ENCODE results near the gene KLHL29.

KLHL29 gene

DNA sequence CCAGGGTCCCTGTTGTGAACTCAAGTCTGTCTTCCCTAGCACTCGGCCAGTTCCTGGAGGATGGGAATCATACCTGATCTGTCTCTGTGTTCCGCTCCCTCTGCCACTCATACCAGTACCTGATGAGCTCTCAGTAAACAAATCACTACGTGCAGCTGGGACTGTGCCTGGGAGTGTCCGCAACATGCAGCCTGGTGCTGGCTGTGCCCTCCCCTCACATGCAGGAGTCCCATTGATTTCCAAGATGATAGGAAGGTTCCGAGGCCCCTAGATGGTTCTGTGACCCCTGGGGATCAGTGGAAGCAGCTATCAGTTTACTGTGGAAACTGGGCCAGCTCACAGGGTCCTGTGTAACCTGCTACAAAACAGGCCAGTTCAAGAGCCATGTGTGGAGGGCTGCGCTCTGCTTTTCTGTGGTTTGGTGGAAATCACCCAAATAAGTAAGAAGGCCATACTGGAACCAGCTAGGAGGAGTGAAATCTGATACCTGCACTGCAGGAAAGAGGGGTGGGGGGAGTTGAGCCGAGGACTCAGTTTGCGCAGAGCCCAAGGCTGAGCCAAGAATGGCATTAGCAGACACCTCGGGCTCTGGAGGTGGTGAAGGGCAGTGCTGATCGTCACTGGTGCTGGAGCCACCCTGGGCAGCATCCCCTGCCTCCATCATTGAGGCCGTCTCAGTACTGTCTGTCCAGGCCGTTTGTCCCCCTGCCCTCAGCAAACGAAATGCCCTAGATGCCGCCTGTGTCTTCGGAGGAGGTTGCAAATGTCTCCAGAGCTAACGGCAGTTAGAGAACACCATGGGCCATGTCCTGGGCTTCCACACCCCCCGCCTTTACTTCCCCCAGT is 93.3 kb downstream of the KLHL29 start:
- DNase-seq, result no peak

DNA sequence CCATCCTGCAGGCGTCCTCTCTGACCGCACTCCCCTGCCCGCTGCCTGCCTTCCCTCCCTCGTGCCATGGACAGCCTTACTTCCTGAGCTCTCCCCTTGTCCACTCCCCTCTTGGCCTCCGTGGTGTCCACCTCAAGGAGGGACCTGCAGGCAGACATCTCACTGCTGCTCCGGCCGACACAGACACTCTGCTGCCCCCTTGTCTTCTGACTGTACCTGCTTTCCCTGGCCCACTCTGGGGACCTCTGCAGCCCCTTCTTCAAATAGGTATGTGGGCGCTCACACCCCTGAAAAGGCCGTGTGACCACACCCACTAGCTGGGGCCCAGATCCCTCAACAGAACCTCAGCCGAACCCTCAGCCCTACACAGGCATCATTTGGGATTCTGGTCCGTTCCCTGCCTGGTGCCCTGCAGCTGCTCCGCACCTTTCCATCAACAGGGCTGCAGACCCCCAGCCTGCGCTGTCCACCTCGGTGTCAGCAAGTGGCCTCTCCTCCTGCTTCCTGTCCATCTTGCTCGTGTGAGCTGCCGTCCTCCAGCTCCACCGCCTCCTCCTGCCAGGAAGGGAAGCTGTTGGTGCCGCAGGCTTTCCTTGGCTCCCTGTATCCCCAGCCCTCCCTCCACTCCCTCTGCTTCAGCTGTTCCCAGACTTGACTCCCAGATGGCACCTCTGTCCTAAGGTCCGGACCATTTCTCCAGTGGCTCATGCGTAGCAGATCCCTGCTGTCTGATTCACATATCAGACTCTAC is 94.1 kb downstream of the KLHL29 start:
- no peak for DNase-seq

DNA sequence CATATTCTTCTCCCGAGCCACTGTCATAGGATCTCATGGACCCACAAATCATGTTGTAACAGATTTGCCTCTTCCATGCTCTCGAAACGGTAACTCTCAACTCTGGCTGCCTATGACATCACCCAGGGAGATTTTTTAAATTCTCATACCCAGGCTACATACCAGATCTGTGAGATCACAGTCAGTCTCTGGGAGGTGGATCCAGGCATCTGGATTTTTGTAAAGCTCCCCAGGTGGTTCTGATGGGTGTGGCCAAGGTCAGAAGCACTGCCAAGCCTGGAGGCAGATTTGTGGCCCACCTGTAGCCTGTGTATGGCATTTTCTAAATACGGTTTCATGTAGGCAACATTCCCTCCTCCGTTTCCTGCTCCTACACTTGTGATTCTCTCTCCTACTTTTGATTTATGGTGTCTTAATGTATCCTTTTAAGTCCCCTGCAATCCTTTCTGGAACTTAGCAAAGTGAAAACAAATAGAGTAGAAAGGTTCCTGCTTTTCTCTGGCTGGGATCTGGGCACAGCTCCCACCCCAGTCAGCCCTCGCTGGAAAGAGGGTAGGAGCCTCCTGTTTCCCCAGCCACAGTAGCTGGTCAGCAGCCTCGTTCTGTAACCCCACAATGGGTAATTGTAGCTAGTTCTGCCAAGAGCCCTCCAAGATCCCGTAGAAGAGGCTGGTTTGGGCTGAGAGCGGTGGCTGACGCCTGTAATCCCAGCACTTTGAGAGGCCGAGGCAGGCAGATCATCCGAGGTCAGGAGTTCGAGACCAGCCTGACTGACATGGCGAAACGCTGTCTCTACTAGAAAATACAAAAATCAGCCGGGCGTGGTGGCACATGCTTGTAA is 96.2 kb downstream of the KLHL29 start:
- DNase-seq, result no peak

DNA sequence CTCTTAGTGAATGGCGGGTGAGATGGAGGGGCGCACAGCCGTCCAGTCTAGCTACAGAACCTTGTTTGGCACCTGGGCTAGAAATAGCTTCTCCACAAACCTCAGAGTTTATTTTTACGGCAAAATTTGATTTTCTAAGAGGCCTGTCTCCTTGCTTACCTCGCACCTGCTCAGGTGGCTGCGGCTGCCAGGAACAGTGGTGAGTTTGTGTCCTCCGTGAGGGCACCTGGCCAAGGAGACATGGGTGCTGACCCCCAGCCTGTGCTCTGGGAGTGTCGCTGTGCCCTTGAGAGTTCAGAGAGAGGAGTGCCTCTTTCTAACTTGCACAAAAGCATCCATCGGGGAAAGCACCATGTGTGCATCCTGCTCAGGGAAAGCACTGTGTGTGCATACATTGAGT is 97.2 kb downstream of the KLHL29 start:
- DNase-seq, result no peak

DNA sequence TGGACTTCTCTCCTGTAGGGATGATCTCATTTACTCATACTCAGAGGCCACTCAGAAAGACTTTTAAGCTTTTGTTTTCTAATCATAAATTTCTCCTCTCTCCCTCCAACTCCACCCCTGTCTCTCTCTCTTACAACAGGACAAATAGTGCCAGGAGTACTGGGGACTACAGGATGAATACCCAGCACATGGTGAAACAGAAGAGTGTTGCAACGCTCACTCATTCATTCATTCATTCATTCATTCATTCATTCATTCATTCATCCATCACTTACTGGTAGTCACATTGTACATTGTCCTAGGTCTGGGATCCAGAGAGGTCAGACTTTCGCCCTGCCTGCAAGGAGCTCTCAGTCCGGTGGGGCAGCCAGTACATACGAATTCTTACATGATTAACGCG is 97.6 kb downstream of the KLHL29 start:
- DNase-seq, result no peak

DNA sequence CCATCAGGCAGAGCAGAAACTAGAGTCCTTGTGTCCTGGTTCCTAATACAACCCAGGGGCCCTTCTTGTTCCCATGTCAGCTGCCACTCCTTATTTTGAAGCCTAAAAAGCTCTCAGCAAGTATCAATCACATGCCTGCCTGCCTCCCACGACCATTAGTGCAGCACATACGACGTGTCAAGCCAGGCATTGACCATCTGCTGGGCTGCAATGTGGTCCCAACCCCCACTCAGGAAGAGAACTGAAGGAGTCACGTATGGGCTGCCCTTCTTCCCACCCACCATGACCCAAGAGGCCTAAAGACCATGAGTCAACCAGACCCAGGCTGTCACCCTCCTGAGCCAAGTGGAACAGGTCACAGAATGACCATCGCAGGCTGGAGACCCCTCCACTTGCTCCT is 98.8 kb downstream of the KLHL29 start:
- peak; percentile 23 to 57 (median 44) for DNase-seq

DNA sequence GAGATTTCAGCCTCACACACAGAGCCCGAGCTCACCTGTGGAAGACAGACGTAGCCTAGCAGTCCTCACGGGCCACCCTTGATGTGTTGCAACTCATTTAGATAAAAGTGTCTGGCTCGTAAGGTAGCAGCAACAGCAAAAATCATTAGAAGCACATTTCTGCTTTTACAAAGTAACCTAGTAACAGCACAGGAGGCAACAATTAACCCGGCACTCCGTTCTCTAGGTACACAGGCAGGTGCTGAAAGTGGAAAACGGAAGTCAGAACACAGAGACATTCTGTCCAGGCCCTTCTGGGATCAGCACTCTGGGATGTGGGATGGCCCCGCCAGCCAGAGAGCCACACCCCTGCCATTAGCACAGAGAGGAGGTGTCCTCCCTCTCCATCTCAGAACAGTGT is 99.3 kb downstream of the KLHL29 start:
- no peak for DNase-seq

DNA sequence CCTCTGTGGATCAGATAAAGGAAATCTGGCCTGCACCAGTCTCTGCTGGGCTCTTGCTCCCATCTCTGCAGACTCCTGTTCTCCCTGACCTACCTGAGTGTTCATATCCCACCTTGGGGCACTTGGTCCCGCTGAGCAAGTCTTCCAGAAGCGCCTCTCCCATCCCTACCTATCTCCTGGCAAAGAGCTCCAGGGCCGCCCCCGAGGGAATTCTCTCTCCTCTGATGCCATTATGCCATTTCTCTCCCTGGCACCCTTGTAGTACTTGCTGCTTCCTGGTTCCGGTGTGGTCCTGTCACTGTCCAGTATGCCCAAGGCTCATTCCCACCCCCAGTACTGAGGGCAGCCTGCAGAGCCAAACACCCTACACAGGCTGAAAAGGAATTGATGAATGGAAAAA is 99.8 kb downstream of the KLHL29 start:
- no peak for DNase-seq

DNA sequence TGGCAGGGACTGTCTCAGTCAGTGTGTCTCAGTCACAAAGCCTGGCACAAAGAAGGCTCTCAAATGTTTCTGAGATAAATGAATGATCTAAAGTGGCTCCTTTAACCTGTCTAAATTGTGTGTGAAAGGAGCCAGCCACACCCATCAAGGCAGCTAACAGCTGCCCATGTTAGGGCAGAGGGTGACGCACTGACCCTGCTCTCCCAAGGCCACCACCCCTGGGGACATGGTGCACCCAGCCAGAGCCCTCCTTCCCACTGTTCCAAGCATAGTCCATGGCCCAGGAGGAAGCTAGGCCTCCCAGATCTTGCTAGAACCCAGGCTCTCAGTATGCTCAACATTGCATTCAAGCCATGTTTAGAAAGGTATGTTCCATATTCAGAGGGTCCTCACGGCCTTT is 100.3 kb downstream of the KLHL29 start:
- DNase-seq, result no peak

DNA sequence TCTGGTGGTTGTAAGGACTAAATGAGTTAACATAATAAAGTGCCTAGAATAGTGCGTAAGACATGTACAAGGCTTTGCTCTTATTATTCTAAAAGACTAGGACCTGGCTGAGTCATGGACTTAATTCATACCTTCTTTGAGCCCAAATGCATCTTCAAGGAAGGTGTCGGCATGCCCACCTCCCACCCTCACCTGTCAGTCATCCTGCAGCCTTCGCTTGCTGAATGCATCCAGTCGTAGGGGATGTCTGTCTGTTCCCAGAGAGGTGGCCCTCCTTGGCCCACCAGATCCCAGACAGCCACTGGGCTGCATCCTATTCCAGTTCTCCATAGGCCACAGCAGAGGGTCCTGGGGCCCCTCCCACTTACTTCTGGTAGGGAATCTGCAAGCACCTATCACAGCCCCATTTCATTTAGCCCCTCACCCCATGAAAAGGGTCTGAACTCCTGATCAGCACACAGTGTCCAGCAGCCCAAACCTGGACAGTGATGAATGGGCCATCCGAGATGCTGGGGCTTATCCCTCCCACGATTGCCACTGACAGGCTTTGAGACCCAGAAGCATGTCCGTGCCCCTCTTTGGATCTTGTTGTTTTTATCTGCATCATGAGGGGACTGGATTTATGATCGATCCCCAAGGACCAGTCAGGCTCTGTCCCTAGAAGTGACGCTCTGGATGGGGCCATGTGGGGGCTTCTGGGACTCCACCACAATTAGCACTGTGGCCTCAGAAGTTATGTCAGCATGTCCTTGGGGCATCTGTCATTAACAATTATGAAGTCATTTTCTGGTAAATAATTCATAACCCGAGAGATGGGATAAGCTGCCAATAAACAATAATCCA is 101.1 kb downstream of the KLHL29 start:
- DNase-seq, result no peak

DNA sequence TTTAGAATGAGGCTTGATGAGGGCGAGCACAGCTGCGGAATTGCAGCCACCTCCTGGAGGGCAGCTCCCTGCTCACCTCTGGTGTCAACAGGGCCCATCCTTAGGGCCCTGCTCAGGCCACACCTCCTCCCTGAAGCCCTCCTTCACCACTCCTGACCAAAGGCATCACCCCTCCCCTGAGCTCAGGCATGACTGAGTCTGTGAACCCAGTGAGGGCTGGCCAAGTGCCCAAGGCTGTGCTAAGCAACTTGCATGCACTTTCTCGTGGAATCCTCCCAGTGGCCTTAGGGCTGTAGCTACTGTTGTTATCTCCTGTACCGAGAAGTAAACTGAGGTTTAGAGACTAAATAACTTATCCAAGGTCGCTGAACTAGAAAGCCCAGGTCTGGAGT is 101.7 kb downstream of the KLHL29 start:
- no peak for DNase-seq

DNA sequence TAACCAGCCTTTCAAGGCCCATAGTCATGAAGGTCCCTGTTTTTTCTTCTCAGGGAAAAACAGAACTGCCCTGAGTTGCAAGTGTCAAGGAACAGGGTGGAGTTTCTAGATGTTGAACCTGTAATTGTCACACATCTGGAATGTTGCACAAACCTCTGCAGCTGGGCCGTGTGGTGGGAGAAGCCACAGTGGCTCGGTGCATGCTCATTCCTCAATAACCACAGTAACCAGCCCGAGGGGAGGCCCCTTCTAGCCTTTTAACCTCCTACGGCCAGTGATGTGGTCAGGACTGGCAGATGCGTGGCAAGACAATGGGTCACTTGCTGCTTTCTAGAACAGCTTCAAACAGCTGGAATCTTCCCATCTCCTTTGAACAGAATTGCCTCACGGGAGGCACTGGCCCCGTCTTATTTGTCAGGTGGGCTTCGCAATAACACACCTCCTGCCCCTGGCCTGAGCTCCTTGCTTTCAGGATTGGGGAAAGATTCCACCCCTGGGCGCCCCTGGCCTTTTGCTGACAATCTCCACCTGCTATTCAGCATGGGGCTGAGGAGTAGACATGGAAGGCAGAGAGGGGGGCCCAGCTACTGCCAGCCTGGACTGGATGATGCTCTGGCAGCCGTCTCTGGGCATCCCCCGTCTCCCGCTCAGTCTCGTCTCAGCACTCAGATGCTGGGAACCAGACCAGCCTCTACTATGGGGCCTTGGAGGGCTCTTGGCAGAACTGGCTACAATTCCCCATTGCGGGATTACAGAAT is 102.9 kb downstream of the KLHL29 start:
- peak; percentile 7 to 25 (median 12) for DNase-seq

DNA sequence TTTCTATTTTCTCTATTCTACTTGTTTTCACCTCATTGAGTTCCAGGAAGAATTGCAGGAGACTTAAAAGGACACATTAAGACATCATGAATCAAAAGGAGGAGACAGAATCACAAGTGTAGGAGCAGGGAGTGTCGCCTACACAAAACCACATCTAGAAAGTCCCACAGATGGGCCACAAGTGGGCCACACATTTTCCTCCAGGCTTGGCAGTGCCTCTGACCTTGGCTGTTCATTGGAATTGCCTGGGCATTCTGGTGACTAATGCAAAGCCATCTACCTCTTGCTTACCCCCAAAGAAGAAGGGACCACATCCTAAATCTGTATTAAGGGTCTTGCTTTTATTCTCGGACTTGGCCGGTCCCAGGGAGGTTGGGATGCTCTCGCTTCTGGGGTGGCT is 103.6 kb downstream of the KLHL29 start:
- no peak for DNase-seq

DNA sequence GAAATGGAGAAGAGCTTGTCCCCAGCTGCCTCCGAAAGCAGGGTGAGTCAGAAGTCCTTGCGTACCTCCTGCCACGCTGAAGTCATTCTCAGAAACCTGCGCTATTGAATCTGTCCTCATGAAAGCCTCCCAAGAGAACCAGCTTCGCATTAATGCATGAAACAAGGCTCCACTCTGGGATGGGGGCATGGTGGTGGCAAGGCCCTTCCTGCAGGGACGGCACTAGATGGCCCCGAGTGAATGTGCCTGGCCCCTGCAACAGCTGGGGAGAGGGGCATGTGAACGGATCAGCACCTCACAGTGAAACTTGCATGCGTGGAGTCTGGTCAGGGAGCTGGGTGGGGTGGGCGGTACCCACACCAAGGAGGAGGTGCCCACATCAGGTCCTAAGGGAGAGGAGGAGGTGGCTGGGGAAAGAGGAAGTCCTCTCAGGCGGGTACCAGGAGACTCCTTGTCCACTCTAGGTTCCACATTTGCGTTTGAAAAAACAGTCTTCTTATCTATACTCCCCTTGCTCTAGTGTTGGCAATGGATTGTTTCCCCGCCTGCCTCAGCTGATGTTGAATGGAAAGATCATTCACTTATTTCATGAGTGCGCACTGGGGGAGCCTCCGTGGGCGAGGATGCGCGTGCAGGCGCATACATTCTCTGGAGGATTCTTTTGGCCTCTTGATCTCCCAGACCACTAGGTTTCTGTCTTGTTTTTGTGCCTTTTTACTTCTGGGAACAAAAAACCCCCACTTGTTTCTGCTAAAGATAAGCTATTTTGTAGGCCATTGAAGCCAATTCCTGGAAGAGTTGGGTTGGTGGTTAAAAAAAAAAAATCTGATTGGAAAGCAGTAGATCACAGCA is 104.7 kb downstream of the KLHL29 start:
- peak; percentile 7 to 58 (median 50) for DNase-seq

DNA sequence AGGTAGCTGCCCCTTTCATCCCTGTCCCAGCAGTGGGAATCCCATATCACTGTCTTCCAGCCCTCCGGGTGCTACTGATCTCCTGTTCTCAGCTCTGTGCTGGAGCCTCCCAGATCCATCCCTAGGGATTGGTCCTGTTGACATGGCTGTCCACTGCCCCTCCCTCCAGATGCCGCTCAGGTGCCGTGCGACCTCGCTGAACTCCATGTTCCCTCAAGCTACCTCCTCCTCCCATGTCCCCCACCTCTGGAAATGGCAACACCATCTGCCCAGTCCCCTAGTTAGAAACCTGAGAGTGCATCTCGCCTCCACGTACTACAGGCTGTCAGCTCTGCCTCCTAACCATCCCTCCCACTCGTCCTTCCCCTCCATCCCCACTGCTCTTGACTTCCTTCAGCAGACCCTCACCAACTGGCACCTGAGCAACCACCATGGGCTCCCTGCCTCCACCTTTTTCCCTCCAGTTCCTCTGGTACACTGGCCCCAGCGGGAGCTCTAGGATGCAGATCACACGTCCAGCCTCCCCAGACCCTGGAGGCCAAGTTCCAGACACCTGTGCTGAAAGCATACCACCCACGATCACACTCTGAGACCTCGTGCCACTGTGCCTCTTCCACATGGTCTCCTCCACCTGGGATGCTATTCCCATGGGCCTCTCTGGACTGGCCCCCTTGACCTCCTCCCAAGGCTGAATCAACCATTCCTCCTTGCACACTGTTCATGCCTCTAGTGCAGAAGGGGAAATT is 106.8 kb downstream of the KLHL29 start:
- DNase-seq, result no peak

DNA sequence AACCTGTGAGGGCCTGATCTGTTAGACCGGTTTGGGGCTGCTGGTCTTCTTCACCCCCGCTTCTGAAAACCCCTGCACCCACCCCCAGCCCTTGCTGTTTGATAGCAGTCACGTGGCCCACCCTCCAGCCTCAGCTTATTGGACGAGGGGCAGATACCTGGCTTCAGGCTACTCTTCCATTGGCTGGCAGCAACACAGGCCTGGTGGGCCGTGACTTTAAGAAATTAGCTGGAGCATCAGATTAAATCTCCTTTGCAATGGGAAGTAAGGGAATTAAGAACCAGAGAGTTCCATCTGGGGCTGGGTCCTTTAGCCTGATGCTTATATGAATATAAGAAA is 107.3 kb downstream of the KLHL29 start:
- DNase-seq, result no peak

DNA sequence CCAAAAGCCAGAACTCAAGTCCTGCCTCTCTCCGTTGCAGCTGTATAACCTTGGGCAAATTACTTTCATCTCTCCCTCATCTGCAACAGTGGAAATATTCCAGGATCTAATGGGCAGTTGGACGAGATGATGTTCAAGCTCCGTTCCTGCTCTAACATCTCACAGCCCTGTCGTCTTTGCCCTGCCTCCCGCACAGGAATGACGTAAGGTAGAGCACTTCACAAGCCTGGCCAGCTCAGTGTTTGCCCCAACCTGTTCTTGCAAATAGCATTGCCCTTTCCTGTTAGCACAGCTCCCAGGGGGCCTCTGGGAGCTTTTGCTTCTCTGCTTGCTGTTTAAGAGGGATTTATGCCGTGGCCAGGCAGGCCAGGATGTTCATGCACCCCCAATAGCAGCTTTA is 107.9 kb downstream of the KLHL29 start:
- no peak for DNase-seq

DNA sequence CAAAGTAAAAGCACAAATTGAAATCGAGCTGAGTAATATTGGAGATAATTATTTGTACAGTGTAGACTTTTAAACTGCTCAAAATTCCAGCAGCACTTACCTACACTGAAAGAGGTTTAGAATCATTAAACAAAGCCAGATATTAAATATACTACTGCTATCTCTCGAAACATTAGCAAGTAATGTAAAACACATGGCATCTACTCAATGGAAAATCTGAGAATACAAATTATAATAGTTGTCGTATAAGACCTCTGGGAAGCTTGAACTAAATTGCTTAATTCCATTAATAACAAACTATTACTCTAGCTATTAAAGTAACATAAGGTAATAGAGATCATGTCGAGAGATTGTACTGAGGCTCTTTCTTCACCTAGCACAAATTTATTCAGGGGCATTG is 108.9 kb downstream of the KLHL29 start:
- no peak for DNase-seq

DNA sequence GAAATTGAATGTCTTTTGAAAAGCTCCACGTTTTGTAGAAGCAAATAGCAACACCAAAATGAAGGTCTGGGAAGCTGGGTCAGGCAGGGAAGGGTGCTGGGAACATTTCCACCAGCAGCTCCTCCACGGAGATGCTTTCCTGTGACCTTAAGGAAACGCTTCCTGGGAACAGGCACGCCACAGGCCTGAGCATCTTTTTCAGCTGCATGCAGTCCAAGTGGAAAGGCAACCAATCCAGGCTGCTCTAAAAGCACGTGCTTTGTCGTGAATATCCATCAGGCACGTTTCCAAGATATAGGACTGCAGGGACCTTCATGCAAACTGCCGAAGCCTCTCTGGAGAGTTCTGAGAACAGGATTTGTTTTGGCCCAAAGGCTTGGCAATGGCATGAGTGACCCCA is 109.3 kb downstream of the KLHL29 start:
- no peak for DNase-seq

DNA sequence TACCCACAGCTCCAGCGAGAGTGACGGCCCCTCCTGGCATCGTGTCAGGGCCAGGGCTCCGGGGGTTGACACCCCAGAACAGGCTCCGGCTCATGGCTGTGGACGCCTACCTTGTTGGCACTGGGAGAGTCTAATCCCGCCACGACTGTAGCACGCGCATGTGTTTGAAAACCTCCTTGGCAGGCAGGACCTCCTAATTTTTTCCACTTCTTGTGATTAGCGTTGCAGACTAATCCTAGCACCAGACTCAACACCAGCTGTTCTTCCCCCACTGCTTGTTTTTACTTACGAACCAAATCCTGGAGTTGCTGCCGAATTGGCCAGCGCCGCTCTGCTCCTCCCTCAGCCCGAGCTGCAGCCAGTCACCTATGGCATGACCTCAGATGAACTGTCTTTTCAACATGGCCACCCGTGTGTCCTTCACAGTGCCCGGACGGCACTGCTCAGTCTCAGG is 110.7 kb downstream of the KLHL29 start:
- no peak for DNase-seq

Measured in suppressor macrophage (primary cell).